ENCODE results near the gene RBBP4. TPM values are rescaled to one million over a fixed set of nuclear protein-coding genes. Genes with fewer than 3 reads are reported as not detected.

RBBP4 gene
- total and polyA plus RNA-seq, 2 donors (not counting 1 experiment from before 2014, with no cell fraction given), result 69.9 to 204 TPM

- Mint-ChIP-seq H3K4me1 (no peaks in the 10 kb centered on the region), H3K27ac (no peak overlapping the region), H3K9me3 (ENCODE audit: insufficient read depth) (no peaks in the 10 kb centered on the region), H3K27me3 (no peaks in the 10 kb centered on the region), H3K4me3 (no peak overlapping the region)
- Histone ChIP-seq H3K4me3 (ENCODE audit: control extremely low read depth in 1 of 5, extremely low read depth in 1 of 5, insufficient read depth in 1 of 5, low read depth in 2 of 5, low read length in 4 of 5) (no peak overlapping the region), H3K79me2 (ENCODE audit: control insufficient read depth, insufficient read depth, low read length) (no peaks in the 10 kb centered on the region), H3K27ac (ENCODE audit: low read length in 2 of 2) (no peak overlapping the region), H3K4me1 (ENCODE audit: control insufficient read depth in 2 of 2, insufficient read depth in 2 of 2, low read length in 2 of 2) (no peaks in the 10 kb centered on the region), H3K27me3 (replicated peaks in 1 of 4; ENCODE audit: control extremely low read depth in 1 of 4, control insufficient read depth in 3 of 4, insufficient read depth in 4 of 4, low read length in 3 of 4) (no peaks in the 10 kb centered on the region), H3K36me3 (replicated peaks in 1 of 2; ENCODE audit: control extremely low read depth in 1 of 2, control insufficient read depth in 1 of 2, extremely low read depth in 1 of 2, insufficient read depth in 2 of 2, low read length in 1 of 2) (peaks cover 5 to 42% of the 10 kb centered on the region in 2 experiments), H4K20me1 (ENCODE audit: control insufficient read depth, insufficient read depth, low read length, poor library complexity, severe bottlenecking) (no peaks in the 10 kb centered on the region), H2AFZ (ENCODE audit: insufficient read depth, low read depth, low read length, poor library complexity, severe bottlenecking) (no peak overlapping the region), H3K4me2 (replicated peaks; ENCODE audit: low read depth, low read length, poor library complexity, severe bottlenecking) (no peak overlapping the region), H3K9me3 (ENCODE audit: control extremely low read depth in 1 of 3, control insufficient read depth in 2 of 3, insufficient read depth in 1 of 3, low read length in 2 of 3) (no peaks in the 10 kb centered on the region), H3K9ac (ENCODE audit: low read length) (no peak overlapping the region)
- ChIA-PET POLR2A (no interaction called here), CTCF (no interaction called here)
- DNase-seq, result no peak
- intact Hi-C loops (cut with micrococcal nuclease), result no loop called here
- no peak for TF ChIP-seq CTCF (IDR thresholded peaks at IDR 0.05)
- TF ChIP-seq EZH2 (IDR thresholded peaks at IDR 0.05; ENCODE audit: borderline replicate concordance, insufficient read depth, low read depth, low read length, poor library complexity, severe bottlenecking), result no peak
- no peak for ATAC-seq (ENCODE audit: low read depth)
- 95% methylated on average over 2 of the region's 2 CpGs for WGBS (ENCODE audit: insufficient coverage)
Observed at GRCh38 chr1:32686387-32686786, 35.4 kb downstream of the RBBP4 start.

- TF ChIP-seq EZH2 (IDR thresholded peaks at IDR 0.05; ENCODE audit: borderline replicate concordance, insufficient read depth, low read depth, low read length, poor library complexity, severe bottlenecking) (no peak), CTCF (IDR thresholded peaks at IDR 0.05) (no peak)
- 96% methylated on average over 4 of the region's 6 CpGs for WGBS (ENCODE audit: insufficient coverage)
- Histone ChIP-seq H3K27me3 (replicated peaks in 1 of 4; ENCODE audit: control extremely low read depth in 1 of 4, control insufficient read depth in 3 of 4, insufficient read depth in 4 of 4, low read length in 3 of 4) (no peaks in the 10 kb centered on the region), H3K36me3 (replicated peaks in 1 of 2; ENCODE audit: control extremely low read depth in 1 of 2, control insufficient read depth in 1 of 2, extremely low read depth in 1 of 2, insufficient read depth in 2 of 2, low read length in 1 of 2) (no peaks in the 10 kb centered on the region), H3K79me2 (ENCODE audit: control insufficient read depth, insufficient read depth, low read length) (no peaks in the 10 kb centered on the region), H3K9me3 (ENCODE audit: control extremely low read depth in 1 of 3, control insufficient read depth in 2 of 3, insufficient read depth in 1 of 3, low read length in 2 of 3) (no peaks in the 10 kb centered on the region), H3K9ac (ENCODE audit: low read length) (no peak overlapping the region), H3K4me2 (replicated peaks; ENCODE audit: low read depth, low read length, poor library complexity, severe bottlenecking) (no peak overlapping the region), H3K4me3 (ENCODE audit: control extremely low read depth in 1 of 5, extremely low read depth in 1 of 5, insufficient read depth in 1 of 5, low read depth in 2 of 5, low read length in 4 of 5) (no peak overlapping the region), H2AFZ (ENCODE audit: insufficient read depth, low read depth, low read length, poor library complexity, severe bottlenecking) (no peak overlapping the region), H3K4me1 (ENCODE audit: control insufficient read depth in 2 of 2, insufficient read depth in 2 of 2, low read length in 2 of 2) (peaks cover 0 to 3% of the 10 kb centered on the region in 2 donors), H3K27ac (ENCODE audit: low read length in 2 of 2) (no peak overlapping the region), H4K20me1 (ENCODE audit: control insufficient read depth, insufficient read depth, low read length, poor library complexity, severe bottlenecking) (no peaks in the 10 kb centered on the region)
- POLR2A ChIA-PET, result interaction anchor here (0.6 to 1.4 kb wide), 3 partner anchors 43 to 68 kb away, joined by 3 to 4 read pairs (median 3); partner anchors contain the start of gene RBBP4
- no peak for ATAC-seq (ENCODE audit: low read depth)
- no peak for DNase-seq
- no peaks in the 10 kb centered on the region for H3K9me3 Mint-ChIP-seq (ENCODE audit: insufficient read depth)
- no peak overlapping the region for H3K27ac Mint-ChIP-seq
- intact Hi-C loops (cut with micrococcal nuclease), result no loop called here
- H3K4me3 Mint-ChIP-seq, result no peak overlapping the region
- CTCF ChIA-PET, result interaction anchor here (1.0 to 1.6 kb wide), 2 partner anchors 18 to 79 kb away, joined by 3 read pairs; no protein-coding TSS in a partner anchor
- no peaks in the 10 kb centered on the region for H3K27me3 Mint-ChIP-seq
- H3K4me1 Mint-ChIP-seq, result peaks cover 3% of the 10 kb centered on the region
Observed at GRCh38 chr1:32693455-32694174, 42.6 kb downstream of the RBBP4 start.

Data from B cell (primary cell).